ENCODE data around the gene LRWD1.
"Not testable (repeated sequence)": the region's sequence is repeated elsewhere in the genome, so short reads cannot be mapped to it uniquely, and the experiment has no call there.

- not testable (repeated sequence) for TF ChIP-seq POLR2A (IDR thresholded peaks at IDR 0.05; ENCODE audit: low read length); GATA1 (IDR thresholded peaks at IDR 0.05; ENCODE audit: low read depth, low read length)
These were observed 13.8 kb downstream of the LRWD1 start, which contains the start of gene POLR2J for GRCh38 chr7:102478314-102479208.

Data from erythroblast (primary cell).